ENCODE measurements around the gene OR5K3.

GRCh38 chr3:98404010-98404409, 13.5 kb downstream of the OR5K3 start:
- TF ChIP-seq EP300 (IDR thresholded peaks at IDR 0.05; ENCODE audit: borderline replicate concordance) (no peak), TAF1 (IDR thresholded peaks at IDR 0.05; ENCODE audit: low read depth) (no peak), MAX (IDR thresholded peaks at IDR 0.05) (no peak), YY1 (IDR thresholded peaks at IDR 0.05; ENCODE audit: low read depth) (no peak), RAD21 (IDR thresholded peaks at IDR 0.05; ENCODE audit: low read depth) (no peak), FOXM1 (IDR thresholded peaks at IDR 0.05; ENCODE audit: borderline replicate concordance, low read depth) (no peak), CEBPB (IDR thresholded peaks at IDR 0.05) (no peak)
- TF ChIP-seq, protein P1, sequence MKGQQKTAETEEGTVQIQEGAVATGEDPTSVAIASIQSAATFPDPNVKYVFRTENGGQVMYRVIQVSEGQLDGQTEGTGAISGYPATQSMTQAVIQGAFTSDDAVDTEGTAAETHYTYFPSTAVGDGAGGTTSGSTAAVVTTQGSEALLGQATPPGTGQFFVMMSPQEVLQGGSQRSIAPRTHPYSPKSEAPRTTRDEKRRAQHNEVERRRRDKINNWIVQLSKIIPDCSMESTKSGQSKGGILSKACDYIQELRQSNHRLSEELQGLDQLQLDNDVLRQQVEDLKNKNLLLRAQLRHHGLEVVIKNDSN (IDR thresholded peaks at IDR 0.05): no peak
- TF ChIP-seq, protein P2, sequence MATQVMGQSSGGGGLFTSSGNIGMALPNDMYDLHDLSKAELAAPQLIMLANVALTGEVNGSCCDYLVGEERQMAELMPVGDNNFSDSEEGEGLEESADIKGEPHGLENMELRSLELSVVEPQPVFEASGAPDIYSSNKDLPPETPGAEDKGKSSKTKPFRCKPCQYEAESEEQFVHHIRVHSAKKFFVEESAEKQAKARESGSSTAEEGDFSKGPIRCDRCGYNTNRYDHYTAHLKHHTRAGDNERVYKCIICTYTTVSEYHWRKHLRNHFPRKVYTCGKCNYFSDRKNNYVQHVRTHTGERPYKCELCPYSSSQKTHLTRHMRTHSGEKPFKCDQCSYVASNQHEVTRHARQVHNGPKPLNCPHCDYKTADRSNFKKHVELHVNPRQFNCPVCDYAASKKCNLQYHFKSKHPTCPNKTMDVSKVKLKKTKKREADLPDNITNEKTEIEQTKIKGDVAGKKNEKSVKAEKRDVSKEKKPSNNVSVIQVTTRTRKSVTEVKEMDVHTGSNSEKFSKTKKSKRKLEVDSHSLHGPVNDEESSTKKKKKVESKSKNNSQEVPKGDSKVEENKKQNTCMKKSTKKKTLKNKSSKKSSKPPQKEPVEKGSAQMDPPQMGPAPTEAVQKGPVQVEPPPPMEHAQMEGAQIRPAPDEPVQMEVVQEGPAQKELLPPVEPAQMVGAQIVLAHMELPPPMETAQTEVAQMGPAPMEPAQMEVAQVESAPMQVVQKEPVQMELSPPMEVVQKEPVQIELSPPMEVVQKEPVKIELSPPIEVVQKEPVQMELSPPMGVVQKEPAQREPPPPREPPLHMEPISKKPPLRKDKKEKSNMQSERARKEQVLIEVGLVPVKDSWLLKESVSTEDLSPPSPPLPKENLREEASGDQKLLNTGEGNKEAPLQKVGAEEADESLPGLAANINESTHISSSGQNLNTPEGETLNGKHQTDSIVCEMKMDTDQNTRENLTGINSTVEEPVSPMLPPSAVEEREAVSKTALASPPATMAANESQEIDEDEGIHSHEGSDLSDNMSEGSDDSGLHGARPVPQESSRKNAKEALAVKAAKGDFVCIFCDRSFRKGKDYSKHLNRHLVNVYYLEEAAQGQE (IDR thresholded peaks at IDR 0.05; ENCODE audit: low read depth): no peak
